KG1 (cell line): ENCODE data around the gene DOCK4.

Source experiments
- DNase-seq: peaks from one replicate; lab custom pipeline; 2025; lab: John Stamatoyannopoulos, UW

Gene DOCK4

GRCh38 chr7:112220877-112221434 lies 14.8 kb upstream of the DOCK4 start:
- no peak for DNase-seq

- no peak for DNase-seq
These were observed 9.6 kb upstream of the DOCK4 start for GRCh38 chr7:112215787-112216186.

GRCh38 chr7:112214883-112215282 lies 8.7 kb upstream of the DOCK4 start:
- no peak for DNase-seq

- no peak for DNase-seq
These were observed 8.1 kb upstream of the DOCK4 start for GRCh38 chr7:112214268-112214667.

- no peak for DNase-seq
These were observed 7.5 kb upstream of the DOCK4 start for GRCh38 chr7:112213735-112214134.

- no peak for DNase-seq
These were observed 6.4 kb upstream of the DOCK4 start for GRCh38 chr7:112212571-112212970.

GRCh38 chr7:112211348-112211907 lies 5.2 kb upstream of the DOCK4 start:
- DNase-seq, result no peak

GRCh38 chr7:112207765-112208164 lies 1.6 kb upstream of the DOCK4 start:
- no peak for DNase-seq

GRCh38 chr7:112206991-112207592 lies 893 bp upstream of the DOCK4 start:
- no peak for DNase-seq

- DNase-seq, result no peak
These were observed 609 bp downstream of the DOCK4 start for GRCh38 chr7:112205343-112206237.

- DNase-seq, result no peak
These were observed 1.5 kb downstream of the DOCK4 start for GRCh38 chr7:112204499-112205342.

- DNase-seq, result no peak
These were observed 2.8 kb downstream of the DOCK4 start for GRCh38 chr7:112203365-112203739.

- DNase-seq, result no peak
These were observed 3.4 kb downstream of the DOCK4 start for GRCh38 chr7:112202816-112203215.

- DNase-seq, result no peak
These were observed 4.4 kb downstream of the DOCK4 start for GRCh38 chr7:112201839-112202238.

- DNase-seq, result no peak
These were observed 4.8 kb downstream of the DOCK4 start for GRCh38 chr7:112201411-112201810.

GRCh38 chr7:112199672-112200071 lies 6.5 kb downstream of the DOCK4 start:
- no peak for DNase-seq

GRCh38 chr7:112199035-112199655 lies 7.1 kb downstream of the DOCK4 start:
- DNase-seq, result no peak

GRCh38 chr7:112197322-112197721 lies 8.9 kb downstream of the DOCK4 start:
- no peak for DNase-seq

GRCh38 chr7:112195717-112196116 lies 10.5 kb downstream of the DOCK4 start:
- no peak for DNase-seq

GRCh38 chr7:112193915-112194502 lies 12.2 kb downstream of the DOCK4 start:
- DNase-seq, result no peak
